ENCODE results near the gene LRP4.

GRCh38 chr11:46902694-46903093 is 15.7 kb downstream of the LRP4 start:
- TF ChIP-seq POLR2A (IDR thresholded peaks at IDR 0.05; ENCODE audit: low read depth, low read length) (no peak), POLR2AphosphoS5 (IDR thresholded peaks at IDR 0.05; ENCODE audit: low read depth, low read length) (no peak), TAF1 (IDR thresholded peaks at IDR 0.05; ENCODE audit: borderline replicate concordance, low read depth, low read length) (no peak)

Measured in GM12892 (cell line).